ENCODE measurements around the gene DCAF10.

GRCh38 chr9:37905776-37906175 lies 105.2 kb downstream of the DCAF10 start:
- TF ChIP-seq CTCF (IDR thresholded peaks at IDR 0.05) (no peak), POLR2A (IDR thresholded peaks at IDR 0.05) (no peak)
